ENCODE results near the gene PLEKHM1.
"Not testable (repeated sequence)": the region's sequence is repeated elsewhere in the genome, so short reads cannot be mapped to it uniquely, and the experiment has no call there.

PLEKHM1 gene

GRCh38 chr17:45461524-45462327 lies 28.8 kb downstream of the PLEKHM1 start:
- DNase-seq (ENCODE audit: low read depth) = peak; percentile 6

GRCh38 chr17:45460422-45460821 lies 30.1 kb downstream of the PLEKHM1 start:
- not testable (repeated sequence) for DNase-seq (ENCODE audit: low read depth)

- not testable (repeated sequence) for DNase-seq (ENCODE audit: low read depth)
Measured at GRCh38 chr17:45454341-45454740, 36.2 kb downstream of the PLEKHM1 start.

- not testable (repeated sequence) for DNase-seq (ENCODE audit: low read depth)
Measured at GRCh38 chr17:45453731-45454130, 36.8 kb downstream of the PLEKHM1 start.

- DNase-seq (ENCODE audit: low read depth) = not testable (repeated sequence)
Measured at GRCh38 chr17:45453225-45453534, 37.3 kb downstream of the PLEKHM1 start.

GRCh38 chr17:45452329-45453224 lies 37.9 kb downstream of the PLEKHM1 start:
- DNase-seq (ENCODE audit: low read depth) = not testable (repeated sequence)

GRCh38 chr17:45451660-45452059 lies 38.9 kb downstream of the PLEKHM1 start:
- not testable (repeated sequence) for DNase-seq (ENCODE audit: low read depth)

GRCh38 chr17:45451131-45451530 lies 39.4 kb downstream of the PLEKHM1 start:
- no peak for DNase-seq (ENCODE audit: low read depth)

DNA sequence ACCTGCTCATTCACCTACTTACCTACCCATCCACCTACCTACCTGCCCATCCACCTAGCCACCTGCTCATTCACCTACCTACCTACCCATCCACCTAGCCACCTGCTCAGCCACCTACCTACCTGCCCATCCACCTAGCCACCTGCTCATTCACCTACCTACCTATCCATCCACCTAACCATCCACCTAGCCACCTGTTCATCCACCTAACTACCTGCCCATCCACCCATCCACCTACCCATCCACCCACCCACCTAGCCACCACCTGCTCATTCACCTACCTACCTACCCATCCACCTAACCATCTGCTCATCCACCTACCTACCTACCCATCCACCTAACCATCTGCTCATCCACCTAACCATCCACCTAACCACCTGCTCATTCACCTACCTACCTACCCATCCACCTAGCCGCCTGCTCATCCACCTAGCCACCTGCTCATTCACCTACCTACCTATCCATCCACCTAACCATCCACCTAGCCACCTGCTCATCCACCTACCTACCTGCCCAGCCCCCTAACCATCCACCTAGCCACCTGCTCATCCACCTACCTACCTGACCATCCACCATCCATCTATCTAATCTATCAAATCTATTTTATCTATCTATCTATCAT lies 40.7 kb downstream of the PLEKHM1 start:
- not testable (repeated sequence) for DNase-seq (ENCODE audit: low read depth)

DNA sequence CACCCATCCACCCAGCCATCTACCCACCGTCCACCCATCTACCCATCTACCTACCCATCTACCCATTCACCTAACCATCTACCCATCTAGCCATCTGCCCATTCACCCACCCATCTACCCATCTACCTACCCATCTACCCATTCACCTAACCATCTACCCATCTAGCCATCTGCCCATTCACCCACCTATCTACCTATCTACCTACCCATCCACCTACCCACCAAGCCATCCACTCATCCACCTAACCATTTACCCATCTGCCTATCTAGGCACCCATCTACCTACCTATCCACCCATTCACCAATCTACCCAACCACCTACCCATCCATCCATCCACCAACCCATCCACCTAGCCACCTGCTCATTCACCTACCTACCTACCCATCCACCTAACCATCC lies 41.3 kb downstream of the PLEKHM1 start:
- not testable (repeated sequence) for DNase-seq (ENCODE audit: low read depth)

GRCh38 chr17:45448483-45448882 lies 42.0 kb downstream of the PLEKHM1 start:
- DNase-seq (ENCODE audit: low read depth) = not testable (repeated sequence)

DNA sequence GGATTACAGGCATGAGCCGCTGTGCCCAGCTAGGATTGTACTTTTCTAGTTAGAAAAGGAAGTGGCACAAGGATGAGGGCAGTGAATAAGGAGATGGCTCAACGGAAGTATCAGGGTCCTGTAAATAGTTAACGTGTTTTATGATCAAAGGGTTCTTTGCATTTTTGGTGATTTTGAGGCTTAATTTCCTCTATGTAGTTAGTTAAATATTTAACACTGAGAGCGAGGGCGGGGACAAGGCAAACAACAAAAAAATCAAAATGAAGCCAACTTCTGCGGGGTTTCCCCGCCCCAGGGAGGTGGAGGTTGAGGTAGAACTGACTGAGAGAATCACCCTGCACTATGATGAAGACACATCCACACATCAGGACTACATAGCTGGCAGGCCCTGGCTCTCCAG lies 42.5 kb downstream of the PLEKHM1 start:
- not testable (repeated sequence) for DNase-seq (ENCODE audit: low read depth)

DNA sequence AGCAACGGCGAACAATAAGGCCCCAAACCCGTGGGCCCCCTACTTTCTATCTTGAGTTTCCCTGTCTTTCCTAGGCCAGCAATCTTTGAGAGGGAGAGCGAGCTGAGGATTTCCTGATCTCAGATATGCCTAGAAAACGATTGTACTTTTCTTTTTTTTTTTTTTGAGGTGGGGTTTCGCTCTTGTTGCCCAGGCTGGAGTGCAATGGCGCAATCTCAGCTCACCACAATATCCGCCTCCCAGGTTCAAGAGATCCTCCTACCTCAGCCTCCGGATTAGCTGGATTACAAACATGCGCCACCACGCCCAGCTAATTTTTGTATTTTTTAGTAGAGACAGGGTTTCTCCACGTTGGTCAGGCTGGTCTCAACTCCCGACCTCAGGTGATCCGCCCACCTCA lies 42.9 kb downstream of the PLEKHM1 start:
- DNase-seq (ENCODE audit: low read depth) = not testable (repeated sequence)

GRCh38 chr17:45446872-45447625 lies 43.5 kb downstream of the PLEKHM1 start:
- not testable (repeated sequence) for DNase-seq (ENCODE audit: low read depth)

GRCh38 chr17:45445901-45446743 lies 44.4 kb downstream of the PLEKHM1 start:
- peak; percentile 48 for DNase-seq (ENCODE audit: low read depth)

DNA sequence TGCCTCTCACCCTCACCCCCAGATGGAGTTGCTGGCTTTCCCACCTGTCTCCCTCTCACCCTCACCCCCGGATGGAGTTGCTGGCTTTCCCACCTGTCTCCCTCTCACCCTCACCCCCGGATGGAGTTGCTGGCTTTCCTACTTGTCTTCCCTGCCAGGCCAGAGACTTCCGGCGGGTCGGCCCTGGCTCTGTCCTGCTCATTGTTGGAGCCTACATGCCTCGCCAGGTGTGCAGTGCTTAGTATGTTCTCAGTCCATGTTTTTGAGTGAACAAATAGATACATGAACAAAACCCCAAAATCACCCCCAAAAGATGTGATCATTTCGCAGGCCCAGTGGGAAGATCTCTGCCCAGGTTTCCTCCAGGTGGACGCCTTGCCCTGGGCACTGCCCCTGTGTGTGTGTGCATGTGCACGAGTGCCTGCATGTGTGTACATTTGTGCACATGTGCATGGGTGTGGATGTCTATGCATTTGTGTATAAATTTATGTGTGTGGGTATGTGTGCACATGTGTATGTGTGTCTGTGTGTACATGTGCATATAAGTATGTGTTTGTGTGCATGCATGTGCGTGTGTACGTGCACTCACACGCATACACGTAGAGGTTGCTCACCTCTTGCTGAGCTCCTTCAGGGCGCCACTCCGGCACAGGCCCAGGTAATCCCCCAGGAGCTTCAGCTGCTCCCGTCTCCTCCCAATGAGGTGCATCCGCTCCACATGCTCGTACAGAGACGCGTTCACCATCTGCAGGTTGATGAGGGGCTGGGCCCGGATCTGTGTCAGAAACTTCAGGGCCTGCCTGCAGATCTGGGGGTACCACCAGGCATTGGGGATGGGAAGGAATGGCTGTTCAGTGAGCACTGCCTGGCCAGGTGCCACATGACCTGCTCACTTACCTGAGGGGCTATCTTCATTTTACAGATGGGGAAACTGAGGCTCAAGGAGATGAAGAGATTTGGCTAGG lies 45.4 kb downstream of the PLEKHM1 start:
- DNase-seq (ENCODE audit: low read depth) = not testable (repeated sequence)

GRCh38 chr17:45444301-45444700 lies 46.2 kb downstream of the PLEKHM1 start:
- not testable (repeated sequence) for DNase-seq (ENCODE audit: low read depth)

- DNase-seq (ENCODE audit: low read depth) = not testable (repeated sequence)
Measured at GRCh38 chr17:45443371-45444260, 46.9 kb downstream of the PLEKHM1 start.

Data from stromal cell of bone marrow (primary cell).